ENCODE measurements around the gene SORCS2.

The SORCS2 gene

DNA sequence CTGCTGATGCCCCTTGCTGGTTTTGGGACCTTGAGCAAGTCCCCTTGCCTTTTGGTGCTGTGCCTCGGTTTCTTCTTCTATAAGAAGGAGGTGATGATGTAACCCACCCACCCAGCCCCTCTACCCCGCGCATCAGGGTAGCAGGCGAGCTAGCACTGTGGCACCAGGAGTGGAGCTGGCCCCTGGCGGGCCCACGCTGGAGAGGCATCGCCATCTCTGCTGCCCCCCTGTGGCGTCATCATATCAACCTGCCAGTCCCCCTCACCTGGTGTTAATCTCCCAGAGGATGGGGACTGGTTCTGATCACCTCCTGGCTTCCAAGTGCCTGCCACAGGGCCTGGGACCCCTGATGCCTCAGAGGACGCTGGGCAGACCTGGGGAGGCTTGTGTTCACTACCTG, 6.3 kb upstream of the SORCS2 start:
- DNase-seq (ENCODE audit: low read depth in 2 of 2) = peak in 1 of 2 donors; percentile 15

DNA sequence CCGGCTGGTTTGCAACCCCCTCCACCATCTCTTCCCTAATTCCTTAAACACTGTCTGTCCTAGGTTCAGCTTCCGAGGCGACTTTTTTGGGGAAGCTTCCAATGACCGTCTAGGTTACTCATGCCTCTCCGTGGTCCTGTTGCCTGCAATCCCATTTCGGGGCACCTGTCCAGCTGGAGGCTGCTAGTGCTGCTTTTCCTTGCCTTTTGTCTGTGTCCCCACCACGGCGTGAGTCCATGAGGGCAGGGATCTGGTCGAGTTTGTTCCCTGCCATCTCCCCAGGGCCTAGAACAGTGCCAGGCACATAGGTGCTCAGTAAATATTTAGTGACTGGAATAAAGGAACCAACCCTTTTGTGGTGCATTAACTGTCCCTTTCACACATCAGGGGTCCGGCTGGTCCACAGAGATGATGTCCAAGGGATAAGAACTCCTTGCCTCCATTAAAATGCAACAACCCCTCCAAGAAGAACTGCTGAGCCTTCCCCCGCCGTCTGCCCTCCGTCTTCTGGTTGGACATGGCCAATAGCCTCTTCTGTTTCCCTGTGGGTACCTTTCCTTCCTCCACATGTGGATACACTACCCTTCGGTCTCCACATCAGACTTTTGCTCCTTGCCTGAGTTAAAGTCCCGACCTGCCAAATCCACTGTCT, 5.7 kb upstream of the SORCS2 start:
- DNase-seq (ENCODE audit: low read depth in 2 of 2) = no peak

DNA sequence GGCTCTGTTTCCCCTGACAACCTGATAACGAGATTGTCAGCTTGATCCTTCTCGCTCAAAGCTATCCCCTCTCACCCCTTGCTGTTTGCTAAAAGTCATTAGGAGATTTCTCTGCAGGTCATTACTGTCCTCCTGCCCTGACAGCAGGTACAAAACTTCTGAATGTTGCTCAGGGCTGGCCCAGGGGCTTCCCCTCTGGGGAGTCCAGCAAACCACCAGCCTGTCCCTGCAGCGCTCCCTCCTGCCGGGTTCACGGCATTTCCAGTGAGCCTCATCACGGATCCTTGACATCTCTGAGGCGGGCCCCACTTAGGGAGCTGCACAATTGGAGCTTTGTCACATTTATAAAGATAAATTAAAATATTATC, 5.2 kb upstream of the SORCS2 start:
- no peak for DNase-seq (ENCODE audit: low read depth in 2 of 2)

DNA sequence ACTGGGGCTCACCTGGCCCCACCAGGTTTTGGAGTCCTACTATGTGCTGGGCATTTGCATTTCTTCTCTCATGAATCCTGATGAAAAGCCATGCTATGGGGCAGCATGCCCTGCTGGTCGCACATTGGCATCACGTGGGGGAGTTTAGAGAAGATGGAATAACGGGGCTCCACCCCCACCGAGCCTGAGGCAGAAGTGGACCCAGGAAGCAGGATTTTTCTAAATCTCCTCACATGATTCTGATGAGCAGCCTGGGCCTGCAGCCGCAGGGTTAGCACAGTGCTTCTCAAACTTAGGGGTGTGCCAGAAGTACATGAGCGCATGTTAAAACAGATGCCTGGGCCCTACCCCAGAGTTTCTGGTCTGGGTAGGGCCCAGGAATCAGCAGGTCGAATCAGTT, 4.6 kb upstream of the SORCS2 start:
- no peak for DNase-seq (ENCODE audit: low read depth in 2 of 2)

DNA sequence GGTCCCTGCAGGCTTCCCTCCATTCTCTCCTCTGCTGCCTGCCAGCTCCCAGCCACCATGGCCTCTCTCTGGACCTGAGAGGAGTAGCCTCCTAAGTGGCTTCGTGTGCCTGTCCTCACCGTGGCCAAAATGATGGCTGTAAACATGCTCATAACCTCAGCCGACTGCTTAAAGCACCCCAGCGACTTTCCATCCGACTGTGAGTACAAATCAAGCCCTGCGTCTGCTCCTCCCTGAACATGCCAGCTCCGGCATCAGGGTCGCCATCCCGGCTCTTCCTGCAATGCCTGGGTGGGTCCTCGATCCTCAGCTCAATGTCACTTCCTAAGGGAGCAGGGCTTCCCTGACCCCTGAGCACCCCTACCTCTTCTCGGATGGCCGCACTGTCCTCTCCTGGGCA, 3.3 kb upstream of the SORCS2 start:
- DNase-seq (ENCODE audit: low read depth in 2 of 2) = no peak

DNA sequence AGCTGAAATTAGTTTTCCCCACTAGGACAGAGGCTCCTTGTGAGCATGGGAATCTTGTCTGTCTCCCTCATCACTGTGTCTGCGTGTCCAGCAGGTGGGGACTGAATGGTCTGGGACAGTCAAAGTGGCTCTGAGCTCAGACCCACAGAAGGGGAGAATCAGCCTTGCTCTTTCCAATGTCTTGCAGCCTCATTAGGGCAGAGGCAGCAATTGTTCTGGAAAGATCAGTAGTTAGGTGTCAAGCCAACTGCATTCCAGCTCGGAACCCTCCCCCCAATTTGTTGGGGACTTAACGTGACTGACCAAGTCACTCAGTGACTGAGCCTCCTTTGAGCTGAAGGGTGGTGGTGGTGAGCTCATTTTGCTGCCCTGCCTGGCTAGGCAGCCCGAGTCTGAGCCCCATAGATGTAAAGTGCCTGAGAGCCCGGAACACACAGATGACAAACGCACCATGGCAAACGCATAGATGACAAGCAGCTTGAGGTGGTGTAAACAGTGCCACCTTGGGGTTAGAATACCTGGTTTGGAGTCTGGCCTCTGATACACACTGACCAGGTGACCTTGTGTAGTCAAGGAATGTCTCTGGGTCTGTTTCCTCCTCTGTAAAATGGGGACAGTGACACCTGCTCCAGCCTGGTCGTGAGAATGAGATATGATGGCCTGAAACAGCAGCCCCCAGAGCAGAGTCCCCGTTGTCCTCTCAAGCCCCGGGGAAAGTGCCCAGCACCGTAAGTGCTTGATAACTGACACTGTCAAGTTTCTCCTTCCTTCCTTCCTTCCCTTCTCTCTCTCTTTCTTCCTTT, 2.7 kb upstream of the SORCS2 start:
- no peak for DNase-seq (ENCODE audit: low read depth in 2 of 2)

DNA sequence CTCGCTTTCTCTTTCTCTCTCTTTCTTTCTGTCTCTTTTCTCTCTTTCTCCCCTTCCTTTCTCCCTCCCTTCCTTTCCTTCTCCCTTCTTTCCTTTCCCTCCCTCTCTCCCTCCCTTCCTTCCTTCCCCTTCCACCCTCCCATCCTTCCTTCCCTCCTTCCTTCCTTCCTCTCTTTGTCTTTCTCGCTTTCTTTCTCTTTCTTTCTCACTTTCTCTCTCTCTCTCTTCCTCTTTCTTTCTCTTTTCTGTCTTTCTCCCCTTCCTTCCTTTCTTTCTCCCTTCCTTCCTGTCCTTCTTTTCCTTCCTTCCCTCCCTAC, 2.1 kb upstream of the SORCS2 start:
- no peak for DNase-seq (ENCODE audit: low read depth in 2 of 2)

DNA sequence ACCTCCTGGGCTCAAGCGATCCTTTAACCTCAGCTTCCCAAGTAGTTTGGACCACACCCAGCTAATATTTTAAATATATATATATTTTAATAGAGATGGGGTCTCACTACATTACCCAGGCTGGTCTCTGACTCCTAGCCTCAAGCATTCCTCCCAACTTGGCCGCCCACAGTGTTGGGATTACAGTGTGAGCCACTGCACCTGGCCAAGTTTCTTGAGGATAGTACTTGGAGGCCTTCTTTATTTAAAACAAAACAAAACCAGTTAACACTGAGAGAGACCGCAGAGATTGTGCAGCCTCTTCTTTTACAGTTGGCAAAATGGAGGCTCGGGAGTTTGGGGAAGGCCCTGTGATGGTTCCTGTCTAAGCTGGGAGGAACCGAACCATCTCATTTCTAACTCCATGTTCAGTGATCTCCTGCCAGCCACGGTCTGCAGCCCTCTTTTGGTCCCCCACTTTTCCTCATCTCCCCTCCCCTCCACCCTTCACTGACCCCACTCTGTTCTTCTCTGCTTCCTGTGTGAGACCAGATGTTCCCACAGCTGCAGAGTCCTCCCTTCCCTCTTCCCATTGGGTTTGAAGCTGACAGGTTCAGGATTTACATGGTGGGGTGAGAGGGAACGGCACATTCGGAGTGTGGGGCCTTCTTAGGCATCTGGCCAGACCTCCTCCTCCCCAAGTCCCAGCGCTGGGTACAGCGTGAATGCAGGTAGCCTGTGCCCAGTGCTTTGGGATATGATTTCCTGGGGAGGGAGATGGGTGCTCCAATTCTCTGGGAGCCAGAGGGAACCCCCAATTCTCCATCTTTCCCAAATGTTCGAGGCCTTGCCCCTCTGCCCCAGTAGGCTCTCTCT, 1.4 kb upstream of the SORCS2 start:
- no peak for DNase-seq (ENCODE audit: low read depth in 2 of 2)

DNA sequence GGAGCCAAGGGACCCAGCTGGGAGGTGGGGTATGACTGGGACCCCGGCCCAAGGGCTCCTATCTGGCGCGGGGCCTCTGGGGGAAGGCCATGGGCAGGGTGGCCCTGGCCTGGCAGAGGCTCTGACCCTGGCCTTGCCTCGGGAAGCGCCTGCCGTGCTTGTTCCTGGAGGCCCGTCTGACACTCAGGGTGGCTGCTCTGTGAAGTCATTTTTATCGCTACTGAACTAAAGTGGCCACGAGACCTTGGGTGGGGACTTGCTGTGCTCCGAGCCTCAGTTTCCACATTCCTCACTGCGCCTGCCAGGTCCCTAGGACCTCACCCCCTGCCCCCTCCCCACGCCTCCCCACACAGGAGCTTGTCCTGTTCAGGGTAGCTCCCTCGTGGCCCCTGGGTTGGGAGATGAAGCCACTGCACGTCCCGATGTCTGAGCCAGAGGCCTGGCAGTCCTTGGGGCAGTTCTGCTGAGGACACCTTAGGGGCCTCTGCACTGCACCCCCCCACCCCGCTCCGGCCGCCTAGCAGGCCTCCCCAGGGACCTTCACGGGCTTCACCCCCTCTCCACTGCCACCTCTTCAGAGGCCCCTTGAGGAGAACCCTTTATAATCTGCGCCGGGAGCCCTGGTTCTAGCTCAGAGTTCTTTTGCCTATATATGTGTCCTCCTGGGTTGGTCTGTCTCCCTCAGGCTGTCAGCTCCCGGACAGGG, 639 bp upstream of the SORCS2 start:
- no peak for DNase-seq (ENCODE audit: low read depth in 2 of 2)

DNA sequence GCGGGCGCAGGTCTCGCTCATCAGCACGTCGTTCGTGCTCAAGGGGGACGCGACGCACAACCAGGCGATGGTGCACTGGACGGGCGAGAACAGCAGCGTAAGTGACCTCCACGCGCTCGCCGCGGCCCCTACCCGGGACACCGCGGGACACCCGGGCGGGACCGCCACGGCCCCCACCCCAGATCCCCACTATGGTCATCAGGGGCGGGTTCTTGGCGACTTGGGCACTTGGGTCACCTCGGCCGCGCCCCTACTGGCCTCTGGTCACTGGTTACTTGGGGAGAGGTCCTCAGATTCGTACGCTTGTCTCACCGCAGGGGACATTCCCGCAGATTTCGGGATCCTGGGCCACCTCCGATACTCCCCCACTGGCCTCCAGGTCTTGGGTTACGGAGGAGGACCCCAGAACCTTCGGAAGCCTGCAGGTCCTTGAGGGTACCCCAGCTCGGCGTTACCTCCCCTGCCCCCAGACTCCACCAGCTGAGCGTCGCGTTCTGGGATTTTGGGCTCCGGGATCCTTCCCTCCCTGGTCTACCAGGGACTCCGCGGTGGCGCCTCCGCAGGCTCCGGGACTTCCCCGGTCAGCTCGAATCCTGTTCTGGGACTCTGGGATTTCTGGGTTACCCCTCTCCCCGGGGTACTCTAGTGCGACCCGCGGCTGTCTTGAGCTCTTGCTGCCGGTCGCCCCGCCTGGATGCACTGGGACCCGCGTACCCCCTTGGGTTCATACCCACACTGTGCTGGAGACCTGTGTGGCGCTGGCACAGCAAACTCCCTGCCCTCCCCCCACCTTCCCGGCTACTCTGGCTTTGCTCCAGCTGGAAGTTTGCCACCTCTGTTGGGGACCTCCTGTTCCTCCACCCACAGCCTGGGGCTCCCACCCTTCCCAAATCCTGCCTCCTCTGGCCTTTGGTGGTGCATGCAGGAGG, 956 bp downstream of the SORCS2 start:
- DNase-seq (ENCODE audit: low read depth in 2 of 2) = no peak

DNA sequence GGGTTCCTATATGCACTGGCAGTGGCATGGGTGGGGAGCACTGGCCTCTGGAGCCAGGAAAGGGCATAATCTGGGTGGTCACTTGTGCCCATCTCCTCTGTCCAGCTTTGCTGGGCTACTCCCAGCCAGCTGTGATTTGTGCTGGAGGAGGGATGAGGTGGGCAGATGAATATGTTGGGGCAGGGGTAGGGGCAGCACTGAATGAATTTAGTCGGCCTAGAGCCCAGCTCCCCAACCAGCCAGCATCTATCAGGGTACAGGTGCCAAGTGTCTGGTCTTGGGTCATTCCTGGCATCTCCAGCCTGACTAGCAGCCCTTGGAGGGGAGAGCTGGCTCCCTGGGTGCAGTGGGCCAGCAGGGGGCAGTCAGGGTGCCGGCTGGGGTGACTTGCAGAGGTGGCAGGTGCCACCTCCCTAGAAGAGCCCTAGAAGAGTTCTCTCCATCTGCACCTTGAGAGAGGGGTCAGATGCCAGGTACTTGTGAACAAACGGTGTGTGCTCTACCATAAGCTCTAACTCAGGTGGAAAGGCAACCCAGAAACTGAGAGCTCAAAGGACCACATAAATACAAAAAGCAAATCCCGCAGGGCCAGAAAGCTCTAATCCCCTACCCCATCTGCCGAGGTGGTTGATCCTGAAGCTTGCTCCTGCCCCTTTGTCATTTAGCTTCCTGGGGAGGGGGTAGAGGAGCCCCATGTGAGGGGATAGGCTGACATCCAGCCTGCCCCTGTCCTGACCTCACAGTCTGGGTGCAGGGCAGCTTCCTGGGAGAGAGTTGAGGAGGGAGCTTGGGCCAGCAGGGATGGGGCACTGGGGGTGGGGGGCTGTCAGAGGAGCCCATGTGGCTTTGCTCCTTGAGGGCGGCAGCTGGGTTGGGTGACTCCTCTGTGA, 2.2 kb downstream of the SORCS2 start:
- peak; percentile 14 to 46 for DNase-seq (ENCODE audit: low read depth in 2 of 2)

DNA sequence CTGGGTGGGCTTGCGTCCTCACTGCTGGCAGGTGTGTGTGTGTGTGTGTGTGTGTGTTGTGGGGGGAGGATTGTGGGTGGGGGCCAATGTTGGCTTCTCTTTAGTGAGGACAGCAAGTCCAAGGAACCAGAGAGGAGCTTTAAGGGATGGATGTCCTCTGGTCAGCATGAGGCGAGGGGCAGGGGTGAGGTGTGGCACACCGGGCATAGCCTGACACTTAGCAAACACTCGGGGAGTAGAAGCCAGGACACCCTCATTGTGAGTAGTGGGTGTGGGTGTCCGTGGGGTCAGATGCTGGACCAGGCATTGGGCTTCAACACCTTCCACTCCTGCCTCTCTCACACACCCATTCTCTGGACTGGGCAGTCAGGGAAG, 2.8 kb downstream of the SORCS2 start:
- DNase-seq (ENCODE audit: low read depth in 2 of 2) = no peak

DNA sequence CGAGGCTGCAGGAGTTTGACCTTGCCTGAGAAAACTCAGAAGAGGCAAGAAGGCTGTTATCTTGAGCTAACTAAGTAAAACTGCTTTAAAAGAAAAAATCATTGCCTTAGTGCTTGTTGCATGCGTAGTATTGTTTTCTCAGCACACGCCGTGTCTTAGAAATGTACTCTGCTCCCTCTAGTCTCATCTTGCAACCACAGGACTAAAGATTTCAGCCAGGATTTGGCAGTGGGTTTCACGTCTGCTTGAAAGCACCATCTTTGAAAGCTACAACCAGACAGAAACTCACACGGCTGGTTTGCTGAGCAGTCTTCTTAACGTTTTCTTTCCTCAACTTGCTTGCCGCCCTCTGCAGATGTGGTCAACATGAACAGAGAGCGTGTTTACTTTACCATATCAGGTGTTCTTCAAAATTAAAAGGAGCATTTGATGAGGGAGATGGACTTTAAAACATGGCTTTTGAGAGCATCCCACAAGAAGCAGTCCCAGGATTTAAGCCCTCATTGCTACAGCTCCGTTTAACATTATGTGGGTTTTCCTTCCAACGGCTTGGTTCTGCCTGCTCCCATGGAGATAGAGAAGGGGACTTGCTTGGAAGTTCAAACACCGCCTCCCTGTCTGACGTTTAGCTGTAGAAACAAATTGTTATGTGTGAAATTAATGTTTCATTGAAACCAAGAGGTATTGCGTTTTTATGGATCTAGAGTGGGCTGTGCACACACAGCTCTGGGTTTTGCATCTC, 3.4 kb downstream of the SORCS2 start:
- DNase-seq (ENCODE audit: low read depth in 2 of 2) = no peak

DNA sequence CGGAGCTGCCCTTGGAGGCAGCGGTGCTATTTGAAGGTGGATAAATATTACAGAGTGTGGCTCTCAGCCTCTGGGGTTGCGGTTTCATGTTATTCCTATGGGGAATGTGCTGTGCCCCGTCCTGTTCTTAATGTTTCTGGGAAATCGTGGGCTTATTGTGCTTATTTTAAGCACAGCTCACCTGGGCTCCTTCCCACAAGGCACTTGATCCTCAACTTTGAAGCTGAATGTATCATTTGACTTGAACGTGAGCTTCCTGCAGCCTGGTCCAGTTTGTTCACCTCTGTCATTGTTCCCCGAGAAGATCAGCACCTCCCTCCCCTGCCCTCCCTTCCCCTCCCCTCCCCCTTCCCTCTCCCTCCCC, 3.9 kb downstream of the SORCS2 start:
- no peak for DNase-seq (ENCODE audit: low read depth in 2 of 2)

DNA sequence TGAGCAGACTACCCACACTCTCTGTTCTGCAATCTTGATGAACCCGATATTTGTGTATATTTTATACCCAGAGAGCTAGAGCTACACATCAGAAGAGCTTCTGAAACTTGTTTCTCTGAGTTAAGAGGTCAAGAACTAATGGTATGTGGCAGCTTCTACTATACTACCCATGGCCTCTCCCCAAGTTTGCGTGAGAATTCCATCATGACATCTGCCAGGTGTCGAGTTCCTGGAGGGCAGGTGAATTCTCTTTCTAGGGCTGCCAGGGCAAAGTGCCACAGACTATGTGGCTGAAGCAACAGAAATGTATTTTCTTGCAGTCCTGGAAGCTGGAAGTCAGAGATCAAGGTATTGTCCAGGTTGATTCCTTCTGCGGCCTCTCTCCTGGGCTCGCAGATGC, 4.4 kb downstream of the SORCS2 start:
- DNase-seq (ENCODE audit: low read depth in 2 of 2) = no peak

DNA sequence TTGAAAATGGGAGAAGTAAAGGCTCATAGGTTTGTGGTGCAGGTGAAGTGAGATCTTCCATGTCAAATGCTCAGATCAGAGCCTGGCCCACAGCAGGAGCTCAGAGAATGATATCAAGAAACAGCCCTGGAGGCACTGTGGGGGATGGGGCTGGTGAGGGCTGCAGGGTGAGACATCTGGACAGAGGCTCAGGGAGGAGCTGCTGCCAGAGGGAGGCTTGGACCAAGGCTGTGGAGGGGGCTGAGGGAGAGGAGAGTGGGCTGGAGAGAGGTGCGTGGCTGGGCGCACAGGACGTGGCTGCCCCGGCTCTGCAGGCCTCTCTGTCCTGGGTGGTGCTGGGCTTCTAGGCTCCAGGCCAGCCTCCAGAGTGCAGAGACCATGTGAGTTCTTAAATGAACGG, 5.6 kb downstream of the SORCS2 start:
- no peak for DNase-seq (ENCODE audit: low read depth in 2 of 2)

DNA sequence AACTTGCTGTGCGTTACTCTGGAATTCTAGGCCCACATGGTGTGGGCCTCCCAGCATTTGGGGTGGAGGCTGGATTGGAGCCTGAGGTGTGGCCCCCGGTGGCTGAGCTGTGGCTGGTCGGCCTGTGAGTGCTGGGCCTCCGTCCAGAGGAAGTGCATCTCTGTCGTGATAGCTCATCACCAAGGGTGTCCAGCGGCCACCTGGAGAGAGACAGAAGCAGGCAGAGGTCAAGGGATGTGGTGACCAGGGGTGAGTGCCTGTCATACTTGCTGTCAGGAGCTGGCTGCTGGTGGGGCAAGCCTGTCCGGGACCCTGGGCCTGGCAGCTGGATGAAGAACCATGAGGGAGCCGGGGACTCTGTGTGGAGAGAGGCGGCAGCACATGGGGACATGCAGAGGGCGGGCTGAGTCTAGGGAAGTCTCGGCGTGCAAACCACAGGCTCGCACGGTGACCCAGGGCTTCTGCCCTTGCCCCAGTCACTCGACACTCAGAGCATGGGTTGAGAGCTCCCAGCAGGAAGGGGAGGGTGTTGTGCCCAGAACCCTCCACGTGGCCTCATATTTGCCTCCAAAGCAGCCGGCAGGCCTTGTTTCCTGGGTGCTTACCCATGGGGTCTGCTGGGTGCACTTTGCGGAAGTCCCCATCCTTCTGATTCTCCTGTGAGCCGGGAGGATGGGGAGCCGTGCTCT, 6.2 kb downstream of the SORCS2 start:
- DNase-seq (ENCODE audit: low read depth in 2 of 2) = no peak

DNA sequence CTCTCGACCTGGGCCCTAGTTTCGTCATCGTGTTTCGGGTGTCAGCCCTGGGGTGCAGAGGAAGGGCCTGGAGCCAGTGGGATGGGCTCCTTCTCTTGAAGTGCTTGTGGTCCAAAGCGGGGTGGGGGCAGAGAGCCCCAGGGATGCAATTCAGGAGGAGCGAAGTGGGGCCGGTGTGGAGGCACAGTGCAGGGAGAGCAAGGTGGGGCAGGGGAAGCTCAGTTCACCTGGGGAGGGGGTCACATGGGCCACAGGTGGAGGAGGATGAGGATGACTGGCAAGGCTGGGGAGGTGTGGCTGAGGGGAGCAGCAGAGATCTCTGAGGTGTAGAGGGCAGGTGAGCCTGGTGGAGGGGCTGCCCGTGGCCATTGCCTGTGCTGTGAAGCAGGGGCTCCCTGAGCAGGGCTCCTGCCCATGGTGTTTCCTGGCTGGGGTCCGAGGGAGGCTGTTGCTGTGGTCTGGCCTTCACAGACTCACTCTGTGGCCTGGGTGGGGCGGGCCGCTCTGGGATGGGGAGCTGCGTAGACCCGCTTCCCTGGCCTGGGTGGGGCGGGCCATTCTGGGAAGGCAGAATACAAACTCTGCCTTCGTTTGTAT, 6.9 kb downstream of the SORCS2 start:
- DNase-seq (ENCODE audit: low read depth in 2 of 2) = no peak
